PC-9 (cell line): ENCODE measurements around the gene CYBA.

Source experiments
- EZH2 ChIP-seq: fragments of 200-600 bp; sonication (generic); IDR thresholded peaks from 2 replicates; pipeline ENCODE4 v1.8.0; 2017; ENCODE audit warnings: antibody characterized with exemption, low read depth
- TF ChIP-seq, protein P1 (sequence below): fragments of 200-600 bp; sonication (generic); conservative IDR thresholded peaks from 2 replicates; pipeline ENCODE4 v1.6.1; 2017; ENCODE audit warnings: mixed run types, antibody characterized with exemption, mild to moderate bottlenecking, moderate library complexity

GRCh38 chr16:88662222-88662842 lies 11.5 kb upstream of the CYBA start:
- TF ChIP-seq, protein P1, sequence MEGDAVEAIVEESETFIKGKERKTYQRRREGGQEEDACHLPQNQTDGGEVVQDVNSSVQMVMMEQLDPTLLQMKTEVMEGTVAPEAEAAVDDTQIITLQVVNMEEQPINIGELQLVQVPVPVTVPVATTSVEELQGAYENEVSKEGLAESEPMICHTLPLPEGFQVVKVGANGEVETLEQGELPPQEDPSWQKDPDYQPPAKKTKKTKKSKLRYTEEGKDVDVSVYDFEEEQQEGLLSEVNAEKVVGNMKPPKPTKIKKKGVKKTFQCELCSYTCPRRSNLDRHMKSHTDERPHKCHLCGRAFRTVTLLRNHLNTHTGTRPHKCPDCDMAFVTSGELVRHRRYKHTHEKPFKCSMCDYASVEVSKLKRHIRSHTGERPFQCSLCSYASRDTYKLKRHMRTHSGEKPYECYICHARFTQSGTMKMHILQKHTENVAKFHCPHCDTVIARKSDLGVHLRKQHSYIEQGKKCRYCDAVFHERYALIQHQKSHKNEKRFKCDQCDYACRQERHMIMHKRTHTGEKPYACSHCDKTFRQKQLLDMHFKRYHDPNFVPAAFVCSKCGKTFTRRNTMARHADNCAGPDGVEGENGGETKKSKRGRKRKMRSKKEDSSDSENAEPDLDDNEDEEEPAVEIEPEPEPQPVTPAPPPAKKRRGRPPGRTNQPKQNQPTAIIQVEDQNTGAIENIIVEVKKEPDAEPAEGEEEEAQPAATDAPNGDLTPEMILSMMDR = no peak
- TF ChIP-seq EZH2 = no peak
